H1 (cell line): Measurements from ENCODE around the gene CD7. TPM values are rescaled to one million over a fixed set of nuclear protein-coding genes. Genes with fewer than 3 reads are reported as not detected.

Source experiments
- CTCF ChIA-PET: fragments of 300-600 bp; sonication (Branson Sonifier 250); formaldehyde crosslinking; loops from one replicate; lab custom pipeline; 2021; ENCODE audit not compliant: partially characterized antibody; lab: Charles Lee
- POLR2A ChIA-PET: fragments of 300-600 bp; sonication (Branson Sonifier 250); formaldehyde crosslinking; loops from one replicate; lab custom pipeline; 2021; ENCODE audit warnings: inconsistent platforms; ENCODE audit not compliant: partially characterized antibody; lab: Charles Lee
- DNase-seq, 2 experiments: peaks; one replicate each; pipeline versions ENCODE4 v3.0.0 to v3.0.0-alpha.2; 2010 to 2022; ENCODE audit warnings: low spot score in 2 of 2, low read depth in 1 of 2, mixed read lengths in 1 of 2
- FAIRE-seq: peaks from 2 replicates; lab custom pipeline; 2011; peaks lifted over from hg19 to GRCh38; lab: Jason Lieb, UNC
- H2AFZ ChIP-seq: 2 replicates; pipeline ENCODE4 v1.8.1; 2012; ENCODE audit warnings: low read length, inconsistent platforms
- H2AK5ac ChIP-seq: 2 replicates; pipeline ENCODE4 v1.6.1; 2013; ENCODE audit warnings: low read depth, low read length
- H2BK120ac ChIP-seq: replicated peaks from 2 replicates; pipeline ENCODE3; 2013; ENCODE audit warnings: low read depth, low read length, inconsistent platforms
- H2BK12ac ChIP-seq: 2 replicates; pipeline ENCODE4 v1.6.1; 2013; ENCODE audit warnings: low read depth, low read length
- H2BK15ac ChIP-seq: 2 replicates; pipeline ENCODE4 v1.6.1; 2013; ENCODE audit warnings: low read length
- H2BK20ac ChIP-seq: 2 replicates; pipeline ENCODE4 v1.6.1; 2013; ENCODE audit warnings: low read length
- H2BK5ac ChIP-seq: 2 replicates; pipeline ENCODE4 v1.6.1; 2013; ENCODE audit warnings: low read depth, low read length
- H3K14ac ChIP-seq: 2 replicates; pipeline ENCODE4 v1.6.1; 2013; ENCODE audit warnings: inconsistent platforms; ENCODE audit not compliant: insufficient read length
- H3K18ac ChIP-seq: 2 replicates; pipeline ENCODE4 v1.6.1; 2013; ENCODE audit warnings: low read length; ENCODE audit errors: extremely low read depth
- H3K23ac ChIP-seq: 2 replicates; pipeline ENCODE4 v1.6.1; 2013; ENCODE audit warnings: inconsistent platforms; ENCODE audit not compliant: insufficient read length
- H3K23me2 ChIP-seq: 2 replicates; pipeline ENCODE4 v1.6.1; 2013; ENCODE audit warnings: low read depth, low read length
- H3K27ac ChIP-seq: 2 replicates; pipeline ENCODE4 v1.6.1; 2011; ENCODE audit warnings: low read depth, low read length, inconsistent platforms
- H3K27me3 ChIP-seq, 4 experiments: replicated peaks in 1 of 4; 1 replicate in 1 of 4; 2 replicates in 3 of 4; pipeline versions ENCODE4 v1.6.1 to v1.8.1; 2011 to 2013; ENCODE audit warnings: low read length in 3 of 4, mild to moderate bottlenecking in 3 of 4, inconsistent platforms in 2 of 4, mixed read lengths in 2 of 4, moderate library complexity in 1 of 4; ENCODE audit not compliant: control insufficient read depth in 3 of 4, insufficient read depth in 3 of 4; ENCODE audit errors: extremely low read depth in 1 of 4
- H3K36me3 ChIP-seq, 4 experiments: 2 replicates each; pipeline versions ENCODE4 v1.6.1 to v1.8.1; 2011 to 2013; ENCODE audit warnings: mild to moderate bottlenecking in 4 of 4, low read length in 3 of 4, moderate library complexity in 2 of 4, control low read depth in 1 of 4, inconsistent platforms in 1 of 4; ENCODE audit not compliant: insufficient read depth in 4 of 4, control insufficient read depth in 2 of 4
- H3K4ac ChIP-seq: replicated peaks from 2 replicates; pipeline ENCODE3; 2013; ENCODE audit warnings: low read length, low read depth, mixed read lengths, inconsistent platforms; ENCODE audit not compliant: insufficient read length
- H3K4me1 ChIP-seq, 4 experiments: replicated peaks in 1 of 4; 1 replicate in 1 of 4; 2 replicates in 3 of 4; pipeline versions ENCODE4 v1.6.1 to v1.8.1; 2011 to 2013; ENCODE audit warnings: low read length in 3 of 4, inconsistent platforms in 2 of 4, mixed read lengths in 1 of 4; ENCODE audit not compliant: insufficient read depth in 4 of 4, control insufficient read depth in 3 of 4
- H3K4me2 ChIP-seq, 2 experiments: 2 replicates each; pipeline versions ENCODE4 v1.6.1 to v1.8.1; 2011 to 2013; ENCODE audit warnings: low read depth in 2 of 2, low read length in 2 of 2, control low read depth in 1 of 2, inconsistent platforms in 1 of 2, mild to moderate bottlenecking in 1 of 2; ENCODE audit not compliant: insufficient read depth in 1 of 2
- H3K4me3 ChIP-seq, 4 experiments: fragments of 200-600, 300-600 bp in 1 of 4; sonication (generic), shearing (Covaris generic), sonication (Bioruptor Twin) in 1 of 4; 2 replicates each; pipeline versions ENCODE4 v1.5.1 to v1.8.1; 2011 to 2016; ENCODE audit warnings: low read length in 4 of 4, low read depth in 3 of 4, control low read depth in 2 of 4, inconsistent platforms in 2 of 4, mild to moderate bottlenecking in 2 of 4, mixed read lengths in 1 of 4, moderate library complexity in 1 of 4; ENCODE audit not compliant: insufficient read depth in 2 of 4; ENCODE audit errors: extremely low read depth in 1 of 4
- H3K56ac ChIP-seq: replicated peaks from 2 replicates; pipeline ENCODE3; 2013; ENCODE audit warnings: low read depth, mild to moderate bottlenecking, mixed read lengths, low read length, inconsistent platforms; ENCODE audit not compliant: insufficient read length
- H3K79me1 ChIP-seq: 2 replicates; pipeline ENCODE4 v1.6.1; 2013; ENCODE audit warnings: low read depth, low read length, control low read depth
- H3K79me2 ChIP-seq, 2 experiments: 2 replicates each; pipeline versions ENCODE4 v1.6.1 to v1.8.1; 2012 to 2013; ENCODE audit warnings: low read length in 2 of 2, mild to moderate bottlenecking in 2 of 2, inconsistent platforms in 1 of 2; ENCODE audit not compliant: insufficient read depth in 2 of 2, control insufficient read depth in 1 of 2
- H3K9ac ChIP-seq, 4 experiments: replicated peaks in 1 of 4; 1 replicate in 1 of 4; 2 replicates in 3 of 4; pipeline versions ENCODE4 v1.6.1 to v1.8.1; 2011 to 2013; ENCODE audit warnings: low read depth in 3 of 4, low read length in 3 of 4, control low read depth in 2 of 4, mild to moderate bottlenecking in 2 of 4, moderate library complexity in 2 of 4, inconsistent platforms in 1 of 4; ENCODE audit errors: extremely low read depth in 1 of 4
- H3K9me3 ChIP-seq, 2 experiments: 2 replicates each; pipeline versions ENCODE4 v1.6.1 to v1.8.1; 2012 to 2013; ENCODE audit warnings: mild to moderate bottlenecking in 2 of 2, moderate library complexity in 2 of 2, control low read depth in 1 of 2, inconsistent platforms in 1 of 2, low read depth in 1 of 2, low read length in 1 of 2, mixed read lengths in 1 of 2; ENCODE audit not compliant: insufficient read depth in 2 of 2
- H4K20me1 ChIP-seq, 2 experiments: replicated peaks in 1 of 2; 2 replicates each; pipeline versions ENCODE3 to v1.8.1; 2011 to 2013; ENCODE audit warnings: inconsistent platforms in 2 of 2, low read length in 2 of 2, mild to moderate bottlenecking in 1 of 2; ENCODE audit not compliant: insufficient read depth in 2 of 2, control insufficient read depth in 1 of 2
- H4K5ac ChIP-seq: 2 replicates; pipeline ENCODE4 v1.6.1; 2013; ENCODE audit warnings: low read length, low read depth, mixed read lengths, inconsistent platforms; ENCODE audit not compliant: insufficient read length
- H4K8ac ChIP-seq: 2 replicates; pipeline ENCODE4 v1.8.0; 2013; ENCODE audit warnings: mild to moderate bottlenecking, moderate library complexity, low read length, inconsistent platforms; ENCODE audit not compliant: insufficient read depth; ENCODE audit errors: extremely low read depth
- H4K91ac ChIP-seq: replicated peaks from 2 replicates; pipeline ENCODE3; 2013; ENCODE audit warnings: low read length, mixed read lengths, inconsistent platforms; ENCODE audit not compliant: insufficient read length
- CHD2 ChIP-seq: IDR thresholded peaks from 2 replicates; pipeline ENCODE4 v1.6.1; 2012; ENCODE audit warnings: low read length, improper control_type of control experiment
- EP300 ChIP-seq, 2 experiments: IDR thresholded peaks; 1 replicate in 1 of 2; 2 replicates in 1 of 2; pipeline ENCODE4 v1.6.1; 2011 to 2012; ENCODE audit warnings: low read depth in 2 of 2, low read length in 2 of 2, mild to moderate bottlenecking in 2 of 2, borderline replicate concordance in 1 of 2, inconsistent platforms in 1 of 2, moderate library complexity in 1 of 2
- EZH2 ChIP-seq: fragments of 200-600 bp; sonication (generic); IDR thresholded peaks from 2 replicates; pipeline ENCODE4 v1.7.1; 2012; ENCODE audit warnings: low read depth, mild to moderate bottlenecking, moderate library complexity, low read length, inconsistent platforms; ENCODE audit not compliant: severe bottlenecking
- GTF2F1 ChIP-seq: IDR thresholded peaks from 2 replicates; pipeline ENCODE4 v1.6.1; 2012; ENCODE audit warnings: low read depth, low read length, improper control_type of control experiment, borderline replicate concordance
- HDAC6 ChIP-seq: IDR thresholded peaks from one replicate; pipeline ENCODE4 v1.7.1; 2012; ENCODE audit warnings: low read depth, mild to moderate bottlenecking, inconsistent platforms, low read length, moderate library complexity
- POLR2AphosphoS5 ChIP-seq: IDR thresholded peaks from 2 replicates; pipeline ENCODE4 v1.6.1; 2011; ENCODE audit warnings: low read depth, low read length
- POU5F1 ChIP-seq: IDR thresholded peaks from 2 replicates; pipeline ENCODE4 v1.6.1; 2011; ENCODE audit warnings: low read depth, mild to moderate bottlenecking, low read length, moderate library complexity
- RAD21 ChIP-seq, 2 experiments: IDR thresholded peaks in 1 of 2; conservative IDR thresholded peaks in 1 of 2; 2 replicates each; pipeline ENCODE4 v1.6.1; 2011; ENCODE audit warnings: low read depth in 2 of 2, low read length in 2 of 2, improper control_type of control experiment in 1 of 2, inconsistent platforms in 1 of 2, mild to moderate bottlenecking in 1 of 2, moderate library complexity in 1 of 2
- SIN3A ChIP-seq, 2 experiments: IDR thresholded peaks in 1 of 2; conservative IDR thresholded peaks in 1 of 2; 2 replicates each; pipeline ENCODE4 v1.6.1; 2011 to 2012; ENCODE audit warnings: low read length in 2 of 2, improper control_type of control experiment in 1 of 2, low read depth in 1 of 2, mild to moderate bottlenecking in 1 of 2
- SIRT6 ChIP-seq: IDR thresholded peaks from one replicate; pipeline ENCODE4 v1.7.1; 2012; ENCODE audit warnings: low read length, inconsistent platforms
- SP1 ChIP-seq: IDR thresholded peaks from 2 replicates; pipeline ENCODE4 v1.6.1; 2011; ENCODE audit warnings: low read depth, low read length
- TAF1 ChIP-seq: IDR thresholded peaks from 2 replicates; pipeline ENCODE4 v1.6.1; 2011; ENCODE audit warnings: mild to moderate bottlenecking, low read depth, low read length
- TAF7 ChIP-seq: optimal IDR thresholded peaks from 2 replicates; pipeline ENCODE3; 2011; ENCODE audit warnings: low read depth, mild to moderate bottlenecking, inconsistent platforms, low read length, moderate library complexity, borderline replicate concordance
- TCF12 ChIP-seq: IDR thresholded peaks from 2 replicates; pipeline ENCODE4 v1.6.1; 2011; ENCODE audit warnings: low read depth, mild to moderate bottlenecking, low read length
- WGBS, 2 experiments: shearing (Covaris generic) in 1 of 2; methylation state at CpG; one replicate each; pipeline versions ENCODE4 v1.1.6 to v1.1.7; 2013 to 2015; ENCODE audit warnings: low lambda C conversion rate in 2 of 2, mixed read lengths in 2 of 2, inconsistent platforms in 1 of 2, low coverage in 1 of 2, missing lambda C conversion rate in 1 of 2; ENCODE audit not compliant: insufficient replicate concordance in 2 of 2, insufficient coverage in 1 of 2, insufficient read length in 1 of 2; ENCODE audit errors: extremely low coverage in 1 of 2, missing lambda C conversion rate in 1 of 2; 5-methylcytosine and 5-hydroxymethylcytosine counted together
- polyA plus RNA-seq, 7 experiments: library from polyadenylated mRNA; depleted of rRNA in 3 of 7; stranded (reverse) in 5 of 7; unstranded in 2 of 7; fragments of >200 nt in 5 of 7; fragments of 200-250 nt in 2 of 7; gene quantifications; 1 replicate in 5 of 7; 2 replicates in 1 of 7; 4 replicates in 1 of 7; pipeline versions ENCODE4 v1.2.1 to v1.2.3, GENCODE V29; 2011 to 2013; ENCODE audit warnings: missing spikeins in 2 of 7, mixed read lengths in 2 of 7
- total RNA-seq: library from RNA; stranded (reverse); fragmentation: NEBNext Ultra II Directional; extraction: Animal tissue kit (Norgen Biotek cat#: 25700); gene quantifications from 2 replicates; pipeline ENCODE4 v1.2.1, GENCODE V29; 2021

The CD7 gene
- total and polyA plus RNA-seq, 2 of the 8 experiments (the other 6 are each of a cell fraction or from before 2014, with no cell fraction given): 0.83 to 0.86 TPM

- FAIRE-seq (no peak), DNase-seq (no peak)
- no peak overlapping the region for H4K8ac ChIP-seq
- no peak overlapping the region for H2AFZ ChIP-seq
- peak overlapping the region; percentile 53; the same call in 1 of the 2 replicates for H2AK5ac ChIP-seq
- no peaks in the 10 kb centered on the region; a peak in 3 of 7 replicates for H3K27me3 ChIP-seq
- POLR2A ChIA-PET: interaction anchor here (0.8 to 1.4 kb wide), 4 partner anchors 15 to 82 kb away, joined by 3 to 6 read pairs (median 3); no protein-coding TSS in a partner anchor
- H3K79me2 ChIP-seq: no peaks in the 10 kb centered on the region
- H3K79me1 ChIP-seq: no peaks in the 10 kb centered on the region
- no peak overlapping the region for H3K27ac ChIP-seq
- no peak overlapping the region for H4K91ac ChIP-seq
- no peak overlapping the region for H3K56ac ChIP-seq
- peaks cover 0 to 14% of the 10 kb centered on the region in 2 experiments; a peak in 1 of 4 replicates for H3K9me3 ChIP-seq
- H4K5ac ChIP-seq: no peak overlapping the region
- H3K4me1 ChIP-seq: peaks cover 0 to 5% (median 4%) of the 10 kb centered on the region in 4 experiments; a peak in 5 of 7 replicates
- H3K4me2 ChIP-seq: no peak overlapping the region
- CTCF ChIA-PET: interaction anchor here (0.6 to 3.1 kb wide), 5 partner anchors 13 to 537 kb away, joined by 3 to 19 read pairs (median 4); no protein-coding TSS in a partner anchor
- H2BK5ac ChIP-seq: peak overlapping the region; percentile 24; the same call in 1 of the 2 replicates
- H3K23me2 ChIP-seq: peaks cover 5% of the 10 kb centered on the region; the same call in 1 of the 2 replicates
- no peak overlapping the region for H2BK120ac ChIP-seq
- H2BK12ac ChIP-seq: peak overlapping the region; percentile 22; the same call in 1 of the 2 replicates
- H3K4ac ChIP-seq: no peak overlapping the region
- H2BK20ac ChIP-seq: no peak overlapping the region
- H3K4me3 ChIP-seq: no peak overlapping the region
- 96% methylated on average over 19 of the region's 20 CpGs; no CpG with 5 or more reads in 1 of the 2 experiments for WGBS, 2 experiments
- H2BK15ac ChIP-seq: no peak overlapping the region
- H4K20me1 ChIP-seq: peaks cover 0 to 11% of the 10 kb centered on the region in 2 experiments
- H3K14ac ChIP-seq: no peak overlapping the region
- H3K36me3 ChIP-seq: no peaks in the 10 kb centered on the region
- no peak overlapping the region for H3K23ac ChIP-seq
- no peak overlapping the region for H3K18ac ChIP-seq
- no peak overlapping the region for H3K9ac ChIP-seq
- TF ChIP-seq POLR2AphosphoS5: no peak
- TF ChIP-seq GTF2F1: no peak
- TF ChIP-seq TAF7: no peak
- TF ChIP-seq TAF1: no peak
- TF ChIP-seq EZH2: no peak
- TF ChIP-seq HDAC6: no peak
- no peak for TF ChIP-seq SIRT6
- TF ChIP-seq SIN3A (conservative IDR thresholded peaks at IDR 0.05 in 1 of 2, IDR thresholded peaks at IDR 0.05 in 1 of 2; ENCODE audit: low read depth in 1 of 2, low read length in 2 of 2): no peak
- TF ChIP-seq TCF12: no peak
- TF ChIP-seq CHD2: no peak
- no peak for TF ChIP-seq SP1
- TF ChIP-seq EP300 (IDR thresholded peaks at IDR 0.05; ENCODE audit: borderline replicate concordance in 1 of 2, low read depth in 2 of 2, low read length in 2 of 2): no peak
- TF ChIP-seq POU5F1: no peak
- TF ChIP-seq RAD21 (IDR thresholded peaks at IDR 0.05 in 1 of 2, conservative IDR thresholded peaks at IDR 0.05 in 1 of 2; ENCODE audit: low read depth in 2 of 2, low read length in 2 of 2): no peak
These were observed 726 bp upstream of the CD7 start for GRCh38 chr17:82318169-82318498.
